AG09309 (cell line): ENCODE measurements around the gene PODXL.

ENCODE experiments used
- DNase-seq: peaks from one replicate; pipeline ENCODE4 v3.0.0-alpha.2; 2010; ENCODE audit warnings: low read depth
- H3K4me3 ChIP-seq: 2 replicates; pipeline ENCODE4 v1.5.1; 2011; ENCODE audit warnings: mild to moderate bottlenecking, low read depth, low read length, moderate library complexity; ENCODE audit not compliant: control insufficient read depth
- TF ChIP-seq, protein P1 (sequence below): IDR thresholded peaks from 2 replicates; pipeline ENCODE4 v1.5.1; 2011; ENCODE audit warnings: mild to moderate bottlenecking, low read depth, low read length, inconsistent platforms; ENCODE audit not compliant: insufficient read depth, control insufficient read depth; ENCODE audit errors: missing control alignments

Gene PODXL

DNA sequence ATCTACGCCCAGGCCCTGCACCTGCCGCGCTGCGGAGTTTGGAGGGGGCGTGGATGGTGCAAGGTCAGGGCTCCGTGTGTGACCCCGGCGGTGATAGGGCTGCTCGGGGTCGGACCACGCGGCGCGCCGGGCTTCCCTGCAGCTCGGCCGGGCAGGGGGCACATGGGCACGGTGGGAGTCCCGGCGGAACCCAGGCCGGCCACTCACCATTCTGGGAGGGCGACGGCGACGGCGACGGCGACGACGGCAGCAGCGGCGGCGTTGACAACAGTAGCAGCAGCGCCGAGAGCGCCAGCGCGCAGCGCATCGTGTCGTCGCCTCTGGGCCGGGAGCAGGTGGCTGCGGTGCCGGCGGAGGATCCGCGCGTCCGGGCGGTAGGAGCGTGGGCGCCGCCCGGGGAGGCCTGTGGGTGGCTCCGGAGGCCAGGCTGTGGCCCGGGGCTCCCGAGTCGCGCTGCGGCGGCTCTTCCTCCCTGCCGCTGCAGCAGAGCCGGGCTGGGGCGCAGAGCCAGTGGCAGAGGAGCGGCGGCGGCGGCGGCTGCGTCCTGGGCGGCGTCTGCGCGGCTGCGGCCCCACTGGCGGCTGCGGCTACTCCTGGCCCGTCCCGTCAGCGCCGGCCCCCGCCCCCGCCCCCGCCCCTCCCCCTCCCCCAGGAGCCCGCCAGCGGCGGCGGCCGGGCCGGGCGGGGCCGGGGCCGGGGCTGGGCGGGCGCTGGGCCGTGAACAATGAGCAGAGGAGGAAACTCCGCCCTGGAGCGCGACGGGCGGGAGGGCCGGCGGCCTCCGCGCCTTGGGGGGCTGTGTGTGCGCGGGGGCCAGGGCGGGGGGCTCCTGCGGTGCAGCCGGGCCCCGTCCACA lies at the start of gene PODXL:
Gene PODXL, minus strand, starts transcription at position 576 of the 856 bp plus-strand sequence. Its CDS starts 269 bp downstream, at position 307.
- TF ChIP-seq, protein P1, sequence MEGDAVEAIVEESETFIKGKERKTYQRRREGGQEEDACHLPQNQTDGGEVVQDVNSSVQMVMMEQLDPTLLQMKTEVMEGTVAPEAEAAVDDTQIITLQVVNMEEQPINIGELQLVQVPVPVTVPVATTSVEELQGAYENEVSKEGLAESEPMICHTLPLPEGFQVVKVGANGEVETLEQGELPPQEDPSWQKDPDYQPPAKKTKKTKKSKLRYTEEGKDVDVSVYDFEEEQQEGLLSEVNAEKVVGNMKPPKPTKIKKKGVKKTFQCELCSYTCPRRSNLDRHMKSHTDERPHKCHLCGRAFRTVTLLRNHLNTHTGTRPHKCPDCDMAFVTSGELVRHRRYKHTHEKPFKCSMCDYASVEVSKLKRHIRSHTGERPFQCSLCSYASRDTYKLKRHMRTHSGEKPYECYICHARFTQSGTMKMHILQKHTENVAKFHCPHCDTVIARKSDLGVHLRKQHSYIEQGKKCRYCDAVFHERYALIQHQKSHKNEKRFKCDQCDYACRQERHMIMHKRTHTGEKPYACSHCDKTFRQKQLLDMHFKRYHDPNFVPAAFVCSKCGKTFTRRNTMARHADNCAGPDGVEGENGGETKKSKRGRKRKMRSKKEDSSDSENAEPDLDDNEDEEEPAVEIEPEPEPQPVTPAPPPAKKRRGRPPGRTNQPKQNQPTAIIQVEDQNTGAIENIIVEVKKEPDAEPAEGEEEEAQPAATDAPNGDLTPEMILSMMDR: no peak
- DNase-seq: no peak
- H3K4me3 ChIP-seq: peak within 1 kb of the TSS; percentile 54

DNA sequence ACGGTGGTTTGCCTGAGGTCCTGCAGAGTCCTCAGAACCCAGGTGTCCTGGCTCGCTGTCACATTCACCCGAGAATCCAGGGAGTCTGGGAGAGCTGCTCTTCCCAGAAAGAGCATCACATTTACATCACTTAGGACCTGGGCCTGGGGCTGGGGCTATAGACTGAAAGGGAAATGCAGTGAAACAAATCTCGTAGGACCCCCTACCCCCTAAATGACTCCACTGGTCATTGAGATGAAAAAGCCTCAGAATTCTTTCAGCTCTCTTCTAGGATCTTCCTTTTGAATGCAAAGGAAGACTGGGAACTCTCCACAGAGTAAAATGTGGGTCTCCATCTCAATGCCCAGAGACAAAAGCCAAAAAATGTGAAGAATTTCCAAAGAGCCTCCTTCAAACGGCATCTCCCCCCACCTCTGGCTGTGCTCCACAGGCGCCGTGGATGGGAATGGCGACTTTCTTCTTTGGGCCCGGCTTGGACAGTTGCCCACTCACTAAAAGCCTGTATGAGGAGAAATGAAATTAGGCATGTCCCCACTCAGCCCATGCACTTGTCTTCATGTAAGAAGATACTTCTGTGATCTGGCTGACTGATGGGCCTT lies 49.0 kb upstream of the PODXL start:
- no peak for DNase-seq
- H3K4me3 ChIP-seq: no peak overlapping the region
- TF ChIP-seq, protein P1: no peak

GRCh38 chr7:131604841-131605279 lies 48.4 kb upstream of the PODXL start:
- DNase-seq: peak; percentile 82
- no peak overlapping the region for H3K4me3 ChIP-seq
- TF ChIP-seq, protein P1: no peak

GRCh38 chr7:131603932-131604331 lies 47.5 kb upstream of the PODXL start:
- no peak for DNase-seq
- H3K4me3 ChIP-seq: no peak overlapping the region
- TF ChIP-seq, protein P1: no peak

DNA sequence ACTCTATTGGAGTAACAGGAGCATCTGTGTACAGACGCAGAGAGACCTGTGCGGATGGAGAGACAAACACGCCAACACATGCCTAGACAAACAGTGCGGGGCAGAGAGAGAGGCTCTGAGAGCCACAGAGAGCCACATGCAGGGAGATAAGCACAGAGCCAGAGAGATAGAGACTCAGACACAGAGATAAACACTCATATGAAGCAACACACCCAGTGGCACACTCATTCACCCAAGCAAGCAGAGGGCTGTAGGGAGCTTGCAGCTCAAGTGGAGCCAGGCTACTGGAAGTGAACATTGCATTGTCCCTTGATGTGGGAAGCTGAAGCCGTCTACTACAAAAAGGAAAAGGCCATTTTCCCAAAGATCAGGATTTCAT lies 46.6 kb upstream of the PODXL start:
- no peak for DNase-seq
- no peak overlapping the region for H3K4me3 ChIP-seq
- TF ChIP-seq, protein P1: no peak

GRCh38 chr7:131602304-131602993 lies 46.0 kb upstream of the PODXL start:
- H3K4me3 ChIP-seq: no peak overlapping the region
- no peak for DNase-seq
- TF ChIP-seq, protein P1: no peak
